HepG2 (cell line): ENCODE measurements around the gene HNRNPC. TPM values are rescaled to one million over a fixed set of nuclear protein-coding genes. Genes with fewer than 3 reads are reported as not detected.
A peak's percentile ranks its signal among the peaks of the same experiment; 100 is the strongest.

Source experiments
- AGO2 ChIP-seq: fragments of 200-400 bp; formaldehyde crosslinking; optimal IDR thresholded peaks from 2 replicates; pipeline ENCODE3; 2017; ENCODE audit warnings: mild to moderate bottlenecking, low read depth, low read length, moderate library complexity
- ATM ChIP-seq: fragments of 450-650 bp; IDR thresholded peaks from 2 replicates; pipeline ENCODE4 v1.7.1; 2017; ENCODE audit warnings: mild to moderate bottlenecking, borderline replicate concordance
- BCL3 ChIP-seq: sonication (generic); formaldehyde crosslinking; IDR thresholded peaks from 2 replicates; pipeline ENCODE4 v1.5.1; 2020; ENCODE audit warnings: mild to moderate bottlenecking, missing genetic modification reagents, moderate library complexity
- CENPBD1 ChIP-seq: sonication (generic); formaldehyde crosslinking; IDR thresholded peaks from 2 replicates; pipeline ENCODE4 v1.8.0; 2022; ENCODE audit warnings: missing genetic modification reagents, low read depth, mild to moderate bottlenecking, borderline replicate concordance
- DR1 ChIP-seq: sonication (generic); formaldehyde crosslinking; IDR thresholded peaks from 2 replicates; pipeline ENCODE4 v1.8.0; 2021; ENCODE audit warnings: mild to moderate bottlenecking, missing genetic modification reagents, inconsistent platforms
- DRAP1 ChIP-seq: IDR thresholded peaks from 2 replicates; pipeline ENCODE4 v1.6.1; 2016; ENCODE audit warnings: missing genetic modification reagents, missing compliant biosample characterization
- GATAD2A ChIP-seq: IDR thresholded peaks from 2 replicates; pipeline ENCODE4 v1.6.1; 2016
- HINFP ChIP-seq: sonication (generic); formaldehyde crosslinking; IDR thresholded peaks from 2 replicates; pipeline ENCODE4 v1.4.0; 2020; ENCODE audit warnings: low read depth, mild to moderate bottlenecking, missing genetic modification reagents
- HNF4A ChIP-seq: sonication (generic); formaldehyde crosslinking; IDR thresholded peaks from 2 replicates; pipeline ENCODE4 v1.4.0; 2020; ENCODE audit warnings: missing genetic modification reagents
- MAF1 ChIP-seq: sonication (generic); formaldehyde crosslinking; IDR thresholded peaks from 2 replicates; pipeline ENCODE4 v1.5.0; 2020; ENCODE audit warnings: missing genetic modification reagents, borderline replicate concordance
- MEIS2 ChIP-seq: sonication (generic); formaldehyde crosslinking; IDR thresholded peaks from 2 replicates; pipeline ENCODE4 v1.9.0; 2021; ENCODE audit warnings: mild to moderate bottlenecking, missing genetic modification reagents
- MTERF4 ChIP-seq: sonication (generic); formaldehyde crosslinking; IDR thresholded peaks from 2 replicates; pipeline ENCODE4 v1.8.0; 2023; ENCODE audit warnings: mild to moderate bottlenecking, missing genetic modification reagents
- RFX3 ChIP-seq: IDR thresholded peaks from 2 replicates; pipeline ENCODE4 v1.6.1; 2016; ENCODE audit warnings: missing biosample characterization, missing genetic modification reagents
- ZBTB33 ChIP-seq: sonication (generic); formaldehyde crosslinking; IDR thresholded peaks from 2 replicates; pipeline ENCODE4 v1.4.0; 2020; ENCODE audit warnings: missing genetic modification reagents
- ZNF282 ChIP-seq: fragments of 450-650 bp; IDR thresholded peaks from 2 replicates; pipeline ENCODE4 v1.6.1; 2018; ENCODE audit not compliant: partially characterized antibody
- ZNF609 ChIP-seq: sonication (generic); formaldehyde crosslinking; IDR thresholded peaks from 2 replicates; pipeline ENCODE4 v1.4.0; 2020; ENCODE audit warnings: mild to moderate bottlenecking, missing genetic modification reagents, borderline replicate concordance
- ZNF713 ChIP-seq: sonication (generic); formaldehyde crosslinking; IDR thresholded peaks from 2 replicates; pipeline ENCODE4 v1.4.0; 2020; ENCODE audit warnings: mild to moderate bottlenecking, missing genetic modification reagents
- ZNF781 ChIP-seq: sonication (generic); formaldehyde crosslinking; IDR thresholded peaks from 2 replicates; pipeline ENCODE4 v1.5.1; 2020; ENCODE audit warnings: borderline replicate concordance, mild to moderate bottlenecking, missing genetic modification reagents; ENCODE audit errors: not compliant biosample characterization
- ZNF788 ChIP-seq: sonication (generic); formaldehyde crosslinking; IDR thresholded peaks from 2 replicates; pipeline ENCODE4 v1.5.0; 2020; ENCODE audit warnings: mild to moderate bottlenecking, missing genetic modification reagents, borderline replicate concordance
- ZNF879 ChIP-seq: sonication (generic); formaldehyde crosslinking; IDR thresholded peaks from 2 replicates; pipeline ENCODE4 v1.8.1; 2023; ENCODE audit warnings: missing genetic modification reagents
- polyA plus RNA-seq, 8 experiments: library from polyadenylated mRNA; depleted of rRNA in 3 of 8; stranded (reverse) in 7 of 8; unstranded in 1 of 8; fragments of >200 nt; fragmentation: Illumina TruSeq in 4 of 8; extraction: Trizol in 4 of 8; gene quantifications; 2 replicates each; pipeline versions ENCODE4 v1.2.1 to v1.2.3, GENCODE V29; 2011 to 2016; ENCODE audit warnings: low read depth in 4 of 8, missing spikeins in 1 of 8, mixed read lengths in 1 of 8; ENCODE audit not compliant: insufficient read depth in 1 of 8
- total RNA-seq, 5 experiments: library from RNA; depleted of rRNA; stranded (reverse); fragments of >200 nt; fragmentation: Illumina TruSeq; extraction: Trizol; gene quantifications; 2 replicates each; pipeline ENCODE4 v1.2.3, GENCODE V29; 2016; ENCODE audit warnings: low read depth in 1 of 5

The HNRNPC gene
- total and polyA plus RNA-seq, 2 of the 13 experiments (the other 11 are each of a cell fraction or from before 2014, with no cell fraction given) = 628 to 1,099 TPM

GRCh38 chr14:21308132-21308478 is 38.9 kb upstream of the HNRNPC start (continued):
- TF ChIP-seq ATM (no peak), ZNF713 (CRISPR knock-in tag) (no peak), RFX3 (CRISPR knock-in tag) (no peak), DR1 (no peak), ZNF781 (CRISPR knock-in tag) (no peak), MAF1 (CRISPR knock-in tag) (no peak), HNF4A (CRISPR knock-in tag) (peak; percentile 44; the same call in 1 of the 2 replicates), ZNF879 (CRISPR knock-in tag) (no peak), GATAD2A (CRISPR knock-in tag) (peak; percentile 65), ZNF609 (CRISPR knock-in tag) (no peak), ZNF282 (no peak), ZBTB33 (no peak), CENPBD1 (CRISPR knock-in tag) (no peak), AGO2 (no peak), MEIS2 (CRISPR knock-in tag) (no peak), BCL3 (no peak), MTERF4 (CRISPR knock-in tag) (no peak), HINFP (CRISPR knock-in tag) (no peak), ZNF788 (CRISPR knock-in tag) (no peak), DRAP1 (no peak)
